GM19351 (cell line): ENCODE measurements around the gene RAB27B.

Source experiments
- ATAC-seq: cut with Tn5 transposase; IDR thresholded peaks from one replicate; pipeline ENCODE4 v1.9.1; 2021; ENCODE audit warnings: mild to moderate bottlenecking, moderate library complexity; ENCODE audit not compliant: unreplicated experiment

Gene RAB27B

DNA sequence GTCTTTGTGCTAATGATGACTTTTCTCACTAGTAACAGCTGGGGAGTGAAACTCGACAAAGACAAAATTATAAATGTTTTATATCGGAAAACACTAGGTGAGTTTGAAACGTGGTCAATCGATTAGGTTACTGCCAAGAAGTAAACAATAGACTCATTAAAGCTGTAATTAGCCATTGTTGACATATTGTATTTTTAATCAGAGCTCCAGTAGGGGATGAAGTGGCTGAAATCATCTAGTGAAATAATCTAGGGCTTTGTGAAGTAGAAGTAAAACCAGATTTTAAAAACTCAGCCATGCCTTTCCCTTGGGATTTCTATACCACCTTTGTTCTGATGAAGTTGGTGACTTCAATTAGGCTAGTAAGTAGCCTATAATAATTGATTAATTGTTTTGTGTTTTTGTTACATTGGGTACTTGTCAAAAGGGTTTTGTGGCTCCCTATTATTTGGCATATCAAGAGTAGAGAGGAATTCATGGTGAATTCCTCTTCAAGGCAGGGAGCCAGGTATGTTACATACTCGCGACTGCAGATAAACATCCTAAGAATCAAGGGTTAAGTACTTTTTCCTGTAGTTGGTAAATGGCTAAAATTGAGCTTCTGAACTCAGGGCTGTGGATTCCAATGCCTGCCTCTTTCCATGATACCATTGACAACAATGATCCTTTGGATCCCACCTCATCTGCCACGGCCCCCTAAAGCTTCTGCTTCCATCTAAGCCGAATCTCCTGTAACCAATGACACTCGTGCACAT lies 31.6 kb downstream of the RAB27B start:
- no peak for ATAC-seq

DNA sequence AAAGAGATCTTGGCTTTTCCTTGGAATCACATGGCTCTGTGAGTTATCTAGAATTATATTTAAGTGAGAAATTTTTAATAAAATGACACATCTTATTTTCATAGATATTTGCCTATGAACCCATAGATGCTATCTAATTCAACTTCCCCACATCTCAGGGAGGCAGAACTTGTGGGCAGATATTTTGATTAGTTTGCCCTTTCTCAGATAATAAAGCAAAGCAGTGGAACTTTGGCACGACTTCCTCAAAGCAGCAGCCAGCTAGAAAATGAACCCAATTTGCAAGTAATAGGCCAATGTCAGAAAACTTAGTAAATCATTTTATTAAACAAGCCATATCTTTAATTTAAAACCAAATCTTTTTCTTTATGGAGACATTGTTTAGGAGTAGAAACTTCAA lies 32.7 kb downstream of the RAB27B start:
- ATAC-seq: no peak

DNA sequence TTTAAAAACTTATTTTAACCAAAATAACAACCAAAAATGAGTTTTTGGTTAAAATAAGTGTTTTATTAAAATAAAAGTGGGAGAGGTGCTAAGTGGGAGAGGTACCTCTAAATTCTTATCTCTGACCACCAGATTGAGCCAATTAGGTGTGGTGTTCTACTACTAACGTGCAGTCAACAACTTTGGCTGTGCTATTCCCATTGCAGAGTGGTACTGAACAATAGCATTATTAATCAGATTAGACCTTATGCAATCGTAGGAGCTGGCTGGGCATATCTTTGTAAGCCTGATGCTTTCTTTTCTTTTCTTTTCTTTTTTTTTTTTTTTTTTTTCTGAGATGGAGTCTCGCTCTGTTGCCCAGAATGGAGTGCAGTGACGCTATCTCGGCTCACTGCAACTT lies 38.9 kb downstream of the RAB27B start:
- ATAC-seq: no peak

DNA sequence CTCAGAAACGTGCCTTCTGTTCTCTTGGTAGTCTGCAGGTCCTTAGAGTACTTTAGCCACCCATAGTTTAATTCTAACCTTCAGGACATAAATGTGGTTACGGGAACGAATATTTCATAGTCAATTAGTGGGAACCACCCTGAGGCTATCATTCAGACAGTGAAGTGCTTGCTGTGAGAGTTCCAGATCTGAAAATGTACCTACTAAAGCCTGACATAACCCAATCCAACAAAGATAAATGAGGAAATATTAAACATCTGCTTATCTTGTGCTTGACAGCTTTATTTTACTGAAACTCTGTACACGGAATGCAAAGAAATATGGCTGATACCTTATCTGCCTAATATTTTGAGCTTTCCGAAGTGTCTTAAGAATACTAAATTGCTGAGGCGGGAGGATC lies 43.0 kb downstream of the RAB27B start:
- no peak for ATAC-seq

DNA sequence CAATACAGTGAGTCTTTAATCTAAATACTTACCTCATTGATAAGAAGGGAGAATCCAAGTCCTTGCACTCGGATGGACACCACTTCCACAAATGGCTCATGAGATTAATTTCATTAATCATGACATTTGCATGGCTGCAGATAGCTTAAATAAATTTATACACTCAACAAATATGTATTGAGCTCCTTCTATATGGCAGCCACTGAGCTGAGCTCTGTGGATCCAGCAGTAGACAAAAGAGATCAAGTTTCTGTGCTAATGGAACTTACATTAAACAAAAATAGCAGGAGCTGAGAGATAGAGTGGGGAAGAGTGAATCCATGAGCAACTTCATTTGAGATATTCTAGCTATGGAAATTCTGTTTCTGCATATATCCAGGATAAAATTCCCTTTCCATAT lies 44.4 kb downstream of the RAB27B start:
- no peak for ATAC-seq

DNA sequence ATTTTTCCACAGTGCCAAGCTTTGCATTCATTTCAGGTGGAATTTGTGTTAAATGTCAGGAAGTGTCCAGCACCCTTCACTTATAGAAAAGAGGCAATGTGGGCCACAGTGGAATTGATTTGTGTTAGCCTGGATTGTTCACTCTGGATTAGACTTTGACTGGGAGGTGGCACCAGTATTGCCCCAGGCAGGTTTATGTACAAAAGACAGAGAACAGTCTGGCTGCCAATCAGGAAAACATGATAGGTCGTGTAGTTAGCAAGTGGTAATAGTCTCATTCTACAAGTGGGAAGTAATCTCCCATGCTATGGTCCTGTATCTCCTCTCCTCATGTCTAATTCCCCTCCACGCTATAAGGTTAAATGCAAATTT lies 45.6 kb downstream of the RAB27B start:
- no peak for ATAC-seq

DNA sequence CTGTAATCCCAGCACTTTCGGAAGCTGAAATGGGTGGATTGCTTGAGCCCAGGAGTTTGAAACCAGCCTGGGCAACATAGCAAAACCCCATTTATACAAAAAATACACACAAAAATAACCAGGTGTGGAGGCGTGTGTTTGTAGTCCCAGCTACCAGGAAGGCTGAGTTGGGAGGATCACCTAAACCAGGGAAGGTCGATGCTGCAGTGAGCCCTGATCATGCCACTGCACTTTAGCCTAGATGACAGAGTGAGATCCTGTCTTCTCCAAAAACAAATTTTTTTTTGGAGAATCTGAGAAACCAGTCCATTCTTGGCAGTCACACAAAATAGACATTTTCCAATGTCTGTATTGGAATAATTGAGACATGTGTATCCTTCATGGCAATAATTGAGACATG lies 46.8 kb downstream of the RAB27B start:
- no peak for ATAC-seq

DNA sequence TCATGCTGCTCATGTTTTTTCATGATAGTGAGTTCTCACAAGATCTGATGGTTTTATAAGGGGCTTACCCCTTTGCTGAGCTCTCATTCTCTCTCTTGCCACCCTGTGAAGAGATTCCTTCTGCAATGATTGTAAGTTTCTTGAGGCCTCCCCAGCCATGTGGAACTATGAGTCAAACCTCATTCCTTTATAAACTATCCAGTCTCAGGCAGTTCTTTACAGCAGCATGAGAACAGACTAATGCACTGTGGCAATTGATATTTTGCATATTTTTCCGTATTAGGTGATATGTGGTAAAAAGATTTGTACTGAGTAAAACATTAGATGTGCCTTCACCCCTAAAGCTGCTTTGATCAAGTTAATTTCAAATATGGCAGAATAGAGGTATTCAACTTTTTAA lies 48.8 kb downstream of the RAB27B start:
- no peak for ATAC-seq

DNA sequence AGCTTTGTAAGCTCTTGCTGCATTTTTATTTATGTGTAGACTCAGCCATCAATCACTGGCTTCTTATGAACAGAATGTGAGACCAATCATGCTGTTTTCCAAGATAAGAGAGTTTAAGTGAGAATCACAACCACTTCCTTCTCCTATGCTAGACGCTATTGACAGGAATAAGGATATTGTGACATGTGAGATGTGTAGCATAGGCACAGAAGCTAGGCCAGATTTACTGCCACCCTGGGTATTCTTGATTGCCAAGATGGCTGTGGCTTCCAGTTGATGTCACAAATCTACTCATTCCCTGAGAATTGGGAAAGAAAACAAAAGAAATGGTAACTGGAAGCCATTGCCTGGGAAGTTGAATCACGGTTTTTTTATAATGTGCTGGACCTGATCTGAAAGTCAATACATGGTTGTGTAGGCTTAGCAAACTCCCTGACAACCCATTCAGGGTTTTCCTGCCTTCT lies 49.9 kb downstream of the RAB27B start:
- no peak for ATAC-seq

DNA sequence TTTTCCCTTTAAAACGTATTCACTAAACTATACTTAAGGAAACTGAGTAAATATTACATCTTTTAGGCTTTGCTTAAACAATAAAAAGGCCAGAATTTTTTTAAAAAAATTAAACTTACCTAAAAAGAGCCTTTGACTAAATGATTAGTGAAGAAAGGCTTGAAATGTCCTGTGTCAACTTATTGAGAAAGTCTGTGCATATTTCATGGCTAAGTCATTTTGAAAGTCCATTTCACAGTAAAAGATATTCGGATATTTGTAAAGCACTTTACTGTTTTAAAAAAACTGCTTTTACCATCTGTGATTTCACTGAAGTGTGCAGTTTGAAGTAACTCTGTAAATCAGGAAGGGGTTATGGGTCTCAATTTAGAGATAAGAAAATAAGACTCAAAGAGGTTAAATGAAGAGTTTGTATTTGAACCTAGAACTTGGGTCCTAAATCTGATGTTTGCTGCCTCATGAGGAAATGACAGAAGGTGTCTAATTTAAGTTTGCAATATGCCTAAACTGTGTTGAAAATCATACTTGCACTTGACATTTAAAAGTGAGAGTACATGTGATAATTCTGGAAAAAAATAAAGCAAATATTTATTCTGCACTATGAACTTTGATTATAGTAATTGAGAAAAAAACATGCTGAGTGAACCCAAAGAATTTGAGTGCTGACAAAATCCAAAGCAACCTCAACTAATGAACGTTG lies 50.5 kb downstream of the RAB27B start:
- ATAC-seq: no peak

DNA sequence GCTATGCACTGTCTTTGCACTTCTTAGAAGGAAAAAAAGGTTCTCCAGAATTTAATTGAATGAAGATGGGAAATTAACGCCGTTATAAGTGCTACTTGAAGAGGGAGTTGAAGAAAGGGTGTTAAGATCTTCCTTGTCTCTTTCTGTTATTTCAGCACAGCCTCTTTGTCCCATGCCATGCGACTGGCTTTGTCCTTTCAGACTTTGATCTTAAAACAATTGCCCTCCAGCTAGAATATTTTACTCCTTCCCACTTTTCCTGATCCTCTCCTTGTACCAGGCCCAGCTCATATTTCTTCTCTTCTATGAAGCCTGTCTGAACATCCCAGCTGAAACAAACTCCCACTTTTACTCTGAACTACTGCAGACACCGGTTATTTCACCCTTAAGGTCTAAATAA lies 51.4 kb downstream of the RAB27B start:
- no peak for ATAC-seq

DNA sequence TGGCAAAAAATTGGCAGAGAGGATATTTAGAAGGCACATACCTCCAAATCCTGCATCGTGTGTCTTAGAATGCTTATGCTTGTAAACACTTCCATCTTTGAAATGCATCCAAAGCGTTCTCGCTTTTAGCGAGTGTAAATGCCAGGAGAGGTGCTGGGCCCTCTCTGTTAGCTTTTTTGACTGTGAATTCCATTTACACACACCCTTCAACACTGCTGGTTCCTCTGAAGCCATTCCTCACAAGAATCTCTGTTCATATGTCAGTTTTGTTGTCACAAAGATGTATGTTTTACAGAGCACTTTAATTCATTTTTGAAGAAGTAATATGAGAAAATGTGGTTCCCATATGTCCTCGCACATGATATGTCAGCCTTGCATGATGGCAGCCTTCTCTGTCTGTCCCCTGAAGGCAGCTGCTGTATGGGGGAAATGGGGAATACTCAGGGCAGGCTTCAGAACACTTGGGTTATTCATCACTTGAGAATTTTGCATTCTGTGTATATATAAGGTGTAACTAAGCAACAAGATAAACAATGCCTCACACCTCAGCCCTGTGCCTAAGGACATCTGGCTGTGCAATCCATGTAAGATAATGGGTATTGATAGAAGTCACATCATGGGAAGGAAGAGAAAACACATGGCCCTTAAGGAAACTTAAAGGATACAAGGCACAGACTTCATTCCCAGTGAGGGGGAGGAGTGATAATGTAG lies 52.3 kb downstream of the RAB27B start:
- ATAC-seq: no peak

DNA sequence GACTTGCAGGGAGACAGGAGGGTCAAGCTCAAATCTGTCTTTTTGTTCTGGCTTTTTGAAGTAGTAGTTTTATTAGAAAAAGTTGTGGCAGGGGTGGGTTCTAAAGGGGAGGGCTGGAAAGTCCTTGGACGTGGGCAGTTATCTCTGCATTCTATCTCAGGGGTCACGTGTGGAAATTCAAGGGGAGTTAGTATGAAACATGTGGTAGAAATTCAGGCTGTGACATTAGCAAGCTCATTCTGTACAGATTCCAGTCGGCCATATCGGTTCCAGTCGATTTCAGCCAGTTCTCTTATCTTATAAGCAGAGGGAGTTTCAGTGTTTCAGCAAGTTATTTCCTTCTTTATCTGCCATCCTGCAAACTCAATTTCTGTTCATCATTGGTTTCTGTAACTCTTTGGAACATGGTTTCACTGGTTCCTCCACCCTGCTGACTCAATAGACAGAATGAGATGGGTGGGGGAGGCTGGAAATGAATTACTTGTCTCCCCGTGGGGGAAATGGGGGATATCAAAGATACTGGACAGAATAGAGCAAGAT lies 53.0 kb downstream of the RAB27B start:
- ATAC-seq: no peak

DNA sequence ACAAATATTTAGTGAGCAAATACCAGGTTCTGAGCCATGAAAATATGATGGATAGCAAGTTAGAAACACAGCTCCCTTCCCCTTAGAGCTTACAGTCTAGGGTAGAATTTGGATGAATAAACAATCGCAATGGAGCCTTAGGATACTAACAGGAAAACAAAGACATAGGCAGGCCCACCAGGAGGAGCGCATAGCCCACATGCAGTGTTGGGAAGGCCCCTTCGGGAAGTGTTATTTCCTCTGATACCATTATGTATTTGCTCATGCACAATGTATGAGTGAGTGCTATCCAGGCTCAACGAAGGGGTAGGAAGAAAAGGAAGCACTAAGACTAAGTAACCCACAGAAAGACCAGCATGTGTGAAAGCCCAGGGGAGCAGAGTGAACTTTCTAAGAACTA lies 54.0 kb downstream of the RAB27B start:
- no peak for ATAC-seq

DNA sequence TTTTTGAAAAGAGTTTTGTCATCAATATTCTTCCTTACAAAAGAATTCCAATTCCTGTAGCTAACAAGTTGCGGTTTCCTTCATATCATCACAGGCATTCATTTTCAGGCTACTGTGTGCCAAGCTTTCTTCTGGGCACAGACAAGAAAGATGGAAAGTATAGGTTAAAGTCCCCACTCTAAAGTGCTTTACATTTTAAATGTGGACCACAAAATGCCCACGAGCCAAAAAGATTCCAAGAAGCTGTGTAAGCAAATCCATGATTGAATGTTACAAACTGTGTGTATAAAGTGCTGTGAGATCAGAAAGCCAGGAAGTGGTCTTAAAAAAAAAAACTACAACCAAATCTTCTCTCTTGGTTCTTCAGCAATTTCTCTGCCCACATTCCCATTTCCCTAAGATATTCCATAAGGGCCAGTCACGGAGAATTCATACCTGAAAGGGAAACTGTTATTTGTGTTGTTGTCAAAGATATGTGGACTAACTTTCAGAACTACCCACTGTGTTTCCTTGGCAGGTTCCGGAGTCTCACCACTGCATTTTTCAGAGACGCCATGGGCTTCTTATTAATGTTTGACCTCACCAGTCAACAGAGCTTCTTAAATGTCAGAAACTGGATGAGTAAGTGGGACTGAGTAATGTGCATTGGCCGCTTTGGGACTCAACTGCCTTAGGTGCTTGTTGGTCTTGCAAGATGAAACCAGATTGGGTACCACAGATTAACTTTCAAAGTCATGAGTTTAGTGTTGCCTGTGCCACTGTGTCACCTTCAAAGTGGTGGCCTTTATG lies 55.7 kb downstream of the RAB27B start:
- no peak for ATAC-seq

DNA sequence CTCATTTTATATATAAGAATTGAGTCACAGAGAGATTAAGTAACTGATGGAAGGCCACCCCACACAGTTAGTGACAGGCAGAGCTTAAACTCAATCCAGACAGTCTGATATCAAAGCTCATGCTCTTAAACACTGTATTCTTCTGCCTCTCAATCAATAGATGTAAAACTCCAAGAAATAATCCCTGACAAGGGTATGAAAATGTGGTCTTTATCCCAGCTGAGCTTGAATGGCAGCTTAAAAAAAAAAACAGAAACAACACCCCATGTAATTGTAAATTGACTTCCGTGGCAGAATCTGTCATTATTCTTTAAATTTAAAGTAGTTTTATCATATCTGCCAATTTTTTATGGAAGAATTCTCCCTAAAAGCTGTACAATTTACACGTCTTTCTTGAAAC lies 60.1 kb downstream of the RAB27B start:
- no peak for ATAC-seq

DNA sequence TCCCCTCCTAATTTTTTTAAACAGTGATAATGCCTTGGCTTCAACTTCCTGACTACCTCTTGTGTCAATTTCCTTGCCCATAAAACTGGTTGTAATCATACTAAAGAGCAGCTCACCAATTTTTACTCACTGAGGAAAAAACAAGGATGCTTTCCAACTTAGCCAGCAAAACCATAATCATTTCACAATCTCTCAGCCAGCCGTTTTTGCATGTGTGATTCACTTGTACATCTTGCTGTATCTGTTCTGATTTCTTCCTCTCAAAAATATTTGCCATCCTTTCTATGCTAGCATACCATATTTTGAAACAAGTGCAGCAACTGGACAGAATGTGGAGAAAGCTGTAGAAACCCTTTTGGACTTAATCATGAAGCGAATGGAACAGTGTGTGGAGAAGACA lies 60.7 kb downstream of the RAB27B start:
- no peak for ATAC-seq

DNA sequence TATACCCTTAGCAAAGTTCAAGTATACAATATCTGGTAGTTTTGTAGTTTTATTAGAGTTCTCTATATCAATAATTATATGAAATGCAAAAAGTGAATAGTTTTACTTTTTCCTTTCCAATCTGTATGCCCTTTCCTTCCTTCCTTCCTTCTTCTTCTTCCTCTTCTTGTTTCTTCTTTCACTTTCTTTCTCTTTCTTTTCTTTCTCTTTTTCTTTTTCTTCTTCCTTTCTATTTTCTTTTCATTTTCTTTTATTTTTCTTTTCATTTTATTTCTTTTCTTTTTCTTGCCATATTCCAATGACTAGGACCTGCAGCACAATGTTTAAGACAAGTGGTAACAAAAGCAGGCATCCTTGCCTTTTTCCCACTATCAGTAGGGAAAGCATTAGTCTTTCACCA lies 71.2 kb downstream of the RAB27B start:
- ATAC-seq: no peak

DNA sequence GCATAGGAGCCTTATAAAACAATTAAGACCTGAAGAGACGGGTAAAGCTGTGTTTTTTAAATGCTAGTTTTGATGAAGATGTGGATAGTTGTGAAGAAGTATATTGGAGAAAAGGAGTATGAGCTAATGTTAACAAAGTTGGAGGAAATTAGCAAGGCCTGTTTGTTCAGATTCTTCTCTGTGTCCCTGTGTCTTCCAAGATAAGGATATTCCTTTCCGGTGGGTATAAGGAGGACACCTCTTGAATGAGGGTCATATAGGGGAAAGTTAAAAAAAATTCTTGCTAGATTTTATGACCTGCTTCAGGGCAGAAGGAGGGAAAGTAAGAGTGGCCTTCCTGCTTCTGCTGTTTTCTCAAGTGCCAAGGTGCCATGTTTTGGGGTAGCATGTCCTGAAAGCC lies 72.0 kb downstream of the RAB27B start:
- ATAC-seq: no peak

DNA sequence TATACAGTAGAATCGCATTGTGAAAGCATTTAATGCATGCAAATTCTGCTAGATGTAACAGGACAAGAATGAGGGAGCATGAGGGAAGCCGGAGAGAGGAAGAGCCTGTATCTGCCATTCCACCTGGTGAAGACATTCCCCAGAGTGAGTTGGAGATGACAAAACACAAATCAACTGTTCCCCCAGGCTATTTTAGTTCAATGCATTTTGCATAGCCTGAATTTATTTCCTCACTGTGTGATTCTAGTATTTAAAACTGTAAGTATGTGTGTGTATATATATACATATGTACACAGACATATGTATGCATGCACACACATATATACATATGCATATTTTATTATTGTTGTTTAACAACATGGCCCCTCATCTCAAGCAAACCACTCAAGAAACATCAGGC lies 76.3 kb downstream of the RAB27B start:
- ATAC-seq: no peak

DNA sequence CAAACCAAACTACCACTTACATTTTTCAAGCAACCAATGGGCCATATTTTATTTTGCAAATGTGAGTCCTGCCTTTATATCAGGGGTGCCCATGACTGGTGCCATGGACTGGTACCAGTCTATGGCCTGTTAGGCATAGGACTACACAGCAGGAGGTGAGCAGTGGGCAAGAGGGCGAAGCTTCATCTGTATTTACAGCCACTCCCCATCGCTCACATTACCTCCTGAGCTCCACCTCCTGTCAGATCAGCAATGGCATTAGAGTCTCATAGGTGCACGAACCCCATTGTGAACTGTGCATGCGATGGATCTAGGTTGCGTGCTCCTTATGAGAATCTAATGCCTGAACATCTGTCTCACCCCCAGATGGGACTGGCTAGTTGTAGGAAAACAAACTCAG lies 77.4 kb downstream of the RAB27B start:
- no peak for ATAC-seq
